ENCODE results near the gene TBATA. TPM values are rescaled to one million over a fixed set of nuclear protein-coding genes. Genes with fewer than 3 reads are reported as not detected.

TBATA gene
- total and polyA plus RNA-seq, 2 of the 8 experiments (the other 6 are each of a cell fraction or from before 2014, with no cell fraction given), result not detected

GRCh38 chr10:70781461-70782051 is 3.6 kb downstream of the TBATA start:
- Histone ChIP-seq H2BK5ac (ENCODE audit: low read depth, low read length) (no peak overlapping the region), H3K23me2 (ENCODE audit: low read depth, low read length) (no peaks in the 10 kb centered on the region), H4K8ac (ENCODE audit: extremely low read depth, insufficient read depth, low read length) (no peak overlapping the region), H4K5ac (ENCODE audit: insufficient read length, low read depth, low read length) (no peak overlapping the region), H3K4me3 (ENCODE audit: extremely low read depth in 1 of 4, insufficient read depth in 2 of 4, low read depth in 3 of 4, low read length in 4 of 4) (no peak overlapping the region), H3K36me3 (ENCODE audit: control insufficient read depth in 2 of 4, insufficient read depth in 4 of 4, low read length in 3 of 4) (no peaks in the 10 kb centered on the region), H3K9ac (replicated peaks in 1 of 4; ENCODE audit: extremely low read depth in 1 of 4, low read depth in 3 of 4, low read length in 3 of 4) (no peak overlapping the region), H3K14ac (ENCODE audit: insufficient read length) (no peak overlapping the region), H2AK5ac (ENCODE audit: low read depth, low read length) (no peak overlapping the region), H3K4me2 (ENCODE audit: insufficient read depth in 1 of 2, low read depth in 2 of 2, low read length in 2 of 2) (no peak overlapping the region), H3K56ac (replicated peaks; ENCODE audit: insufficient read length, low read depth, low read length) (no peak overlapping the region), H3K27me3 (replicated peaks in 1 of 4; ENCODE audit: control insufficient read depth in 3 of 4, extremely low read depth in 1 of 4, insufficient read depth in 3 of 4, low read length in 3 of 4) (no peaks in the 10 kb centered on the region), H3K18ac (ENCODE audit: extremely low read depth, low read length) (no peak overlapping the region), H2AFZ (ENCODE audit: low read length) (no peak overlapping the region), H4K91ac (replicated peaks; ENCODE audit: insufficient read length, low read length) (no peak overlapping the region), H3K23ac (ENCODE audit: insufficient read length) (no peak overlapping the region), H2BK15ac (ENCODE audit: low read length) (no peak overlapping the region), H2BK12ac (ENCODE audit: low read depth, low read length) (no peak overlapping the region), H3K27ac (ENCODE audit: low read depth, low read length) (no peak overlapping the region), H3K4ac (replicated peaks; ENCODE audit: insufficient read length, low read depth, low read length) (no peak overlapping the region), H4K20me1 (replicated peaks in 1 of 2; ENCODE audit: control insufficient read depth in 1 of 2, insufficient read depth in 2 of 2, low read length in 2 of 2) (no peaks in the 10 kb centered on the region), H3K79me2 (ENCODE audit: control insufficient read depth in 1 of 2, insufficient read depth in 2 of 2, low read length in 2 of 2) (no peaks in the 10 kb centered on the region), H3K79me1 (ENCODE audit: low read depth, low read length) (no peaks in the 10 kb centered on the region), H3K9me3 (ENCODE audit: insufficient read depth in 2 of 2, low read depth in 1 of 2, low read length in 1 of 2) (no peaks in the 10 kb centered on the region), H2BK20ac (ENCODE audit: low read length) (no peak overlapping the region), H2BK120ac (replicated peaks; ENCODE audit: low read depth, low read length) (no peak overlapping the region), H3K4me1 (replicated peaks in 1 of 4; ENCODE audit: control insufficient read depth in 3 of 4, insufficient read depth in 4 of 4, low read length in 3 of 4) (peaks cover 0 to 3% (median 0%) of the 10 kb centered on the region in 4 experiments; a peak in 2 of 7 replicates)
- 90% methylated on average over 7 of the region's 8 CpGs; no CpG with 5 or more reads in 1 of the 2 experiments for WGBS, 2 experiments (ENCODE audit: extremely low coverage in 1 of 2, insufficient coverage in 1 of 2, insufficient read length in 1 of 2, insufficient replicate concordance in 2 of 2, low coverage in 1 of 2, low lambda C conversion rate in 2 of 2, missing lambda C conversion rate in 1 of 2)
- CTCF ChIA-PET (ENCODE audit: partially characterized antibody), result interaction anchor here (0.7 to 1.6 kb wide), 4 partner anchors 28 to 935 kb away, joined by 3 to 4 read pairs (median 3); partner anchors contain the start of gene SGPL1
- TF ChIP-seq POLR2A (IDR thresholded peaks at IDR 0.05; ENCODE audit: control extremely low read depth in 1 of 2, low read depth in 2 of 2, low read length in 2 of 2) (no peak), EZH2 (IDR thresholded peaks at IDR 0.05; ENCODE audit: low read depth, low read length, severe bottlenecking) (no peak), KDM1A (IDR thresholded peaks at IDR 0.05; ENCODE audit: borderline replicate concordance, low read length) (no peak), KDM5A (IDR thresholded peaks at IDR 0.05; ENCODE audit: low read length) (no peak)
- POLR2A ChIA-PET (ENCODE audit: partially characterized antibody), result interaction anchor here (0.7 kb wide), 1 partner anchor 10 kb away, joined by 3 read pairs; no protein-coding TSS in a partner anchor
- DNase-seq (ENCODE audit: low read depth in 1 of 2, low spot score in 2 of 2) (no peak), FAIRE-seq (no peak)

All from H1 (cell line).